Testis (tissue), 3 donors: ENCODE measurements around the gene ANO1. TPM values are rescaled to one million over a fixed set of nuclear protein-coding genes. Genes with fewer than 3 reads are reported as not detected.
"Not testable (repeated sequence)": the region's sequence is repeated elsewhere in the genome, so short reads cannot be mapped to it uniquely, and the experiment has no call there.

ENCODE experiments used
- DNase-seq: peaks from one replicate; pipeline ENCODE4 v3.0.0-alpha.2; 2019
- H3K27ac ChIP-seq, 2 donors: fragments of 200-600 bp; sonication (generic); one replicate each; pipeline ENCODE4 v1.5.1; 2019
- H3K27me3 ChIP-seq: fragments of 200-600 bp; sonication (generic); one replicate; pipeline ENCODE4 v1.5.1; 2019
- H3K36me3 ChIP-seq: fragments of 200-600 bp; sonication (generic); one replicate; pipeline ENCODE4 v1.5.1; 2017; ENCODE audit warnings: low read depth; ENCODE audit errors: missing control alignments
- H3K4me1 ChIP-seq: fragments of 200-600 bp; sonication (generic); one replicate; pipeline ENCODE4 v1.5.1; 2019
- H3K4me3 ChIP-seq, 2 donors: fragments of 200-600 bp; sonication (generic); one replicate each; pipeline ENCODE4 v1.5.1; 2017 to 2019
- H3K9me3 ChIP-seq: fragments of 200-600 bp; sonication (generic); one replicate; pipeline ENCODE4 v1.5.1; 2017
- CTCF ChIP-seq, 3 experiments: fragments of 450-650 bp in 2 of 3; fragments of 200-600 bp in 1 of 3; sonication (generic) in 1 of 3; IDR thresholded peaks; one replicate each; pipeline ENCODE4 v1.5.1; 2016 to 2019; ENCODE audit warnings: antibody characterized with exemption in 3 of 3, mild to moderate bottlenecking in 2 of 3, moderate library complexity in 1 of 3
- POLR2A ChIP-seq: fragments of 450-650 bp; IDR thresholded peaks from one replicate; pipeline ENCODE4 v1.6.1; 2017; ENCODE audit warnings: antibody characterized with exemption, mild to moderate bottlenecking, moderate library complexity
- WGBS, 2 donors: methylation state at CpG; one replicate each; pipeline ENCODE4 v1.1.5; 2018; 5-methylcytosine and 5-hydroxymethylcytosine counted together
- intact Hi-C: fragments of 100-400 bp; cut with DNase I; formaldehyde crosslinking; loops from one replicate; pipeline ENCODE4 v1.15.1; 2023; ENCODE audit warnings: low total_unique reads
- polyA plus RNA-seq: library from polyadenylated mRNA; stranded (reverse); fragments of 350-450 nt; fragmentation: Illumina TruSeq; extraction: RNeasy Lipid Tissue Mini Kit (QIAGEN cat#74804); gene quantifications from one replicate; pipeline ENCODE4 v1.2.3, GENCODE V29; 2014; ENCODE audit warnings: low read depth, low replicate concordance; ENCODE audit not compliant: insufficient read depth
- total RNA-seq, 2 donors: library from RNA; depleted of rRNA; stranded (reverse); fragments of >200 nt; gene quantifications; one replicate each; pipeline ENCODE4 v1.2.3, GENCODE V29; 2016

The ANO1 gene
- total and polyA plus RNA-seq, 3 donors from 2014 or later, result 10.3 to 42.7 (median 25.4) TPM

DNA sequence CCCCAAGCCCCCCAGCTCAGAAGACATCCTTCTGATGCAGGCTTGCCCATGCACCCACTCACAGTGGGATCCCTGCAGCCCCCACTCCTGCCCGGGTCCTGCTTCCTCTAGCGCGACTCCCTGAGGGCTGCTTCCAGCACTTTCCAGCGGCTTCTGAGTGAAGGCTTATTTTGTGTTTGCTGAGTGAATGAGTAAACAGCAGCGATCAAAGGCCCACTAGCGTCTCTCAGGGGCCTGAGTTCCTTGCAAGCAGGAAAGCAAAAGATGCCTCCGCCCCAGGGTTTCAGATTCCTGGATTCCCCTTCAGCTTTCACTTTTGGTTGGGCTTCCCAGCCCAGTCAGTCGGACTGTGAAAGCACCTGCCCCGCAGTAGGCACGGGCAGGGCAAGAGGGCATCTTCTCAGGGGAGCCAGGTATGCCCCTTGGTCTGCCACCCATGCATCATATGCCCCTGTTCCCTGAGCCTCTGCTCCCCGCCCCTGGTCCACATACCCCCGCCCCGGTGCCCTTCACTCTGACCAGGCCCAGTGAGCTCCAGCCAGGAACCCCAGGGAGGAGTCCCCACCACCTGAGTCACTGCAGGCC, 134.2 kb downstream of the ANO1 start:
- DNase-seq, result no peak
- TF ChIP-seq POLR2A (no peak), CTCF (IDR thresholded peaks at IDR 0.05) (no peak)
- no peaks in the 10 kb centered on the region for H3K36me3 ChIP-seq
- H3K27me3 ChIP-seq, result no peaks in the 10 kb centered on the region
- H3K4me3 ChIP-seq, result no peak overlapping the region
- intact Hi-C loops, result no loop called here
- H3K9me3 ChIP-seq, result no peaks in the 10 kb centered on the region
- no peaks in the 10 kb centered on the region for H3K4me1 ChIP-seq
- no peak overlapping the region for H3K27ac ChIP-seq
- 76 to 79% methylated on average over 9 to 13 of the region's 13 CpGs for WGBS, 2 donors

GRCh38 chr11:70217388-70217787, 139.3 kb downstream of the ANO1 start:
- intact Hi-C loops, H3K27ac ChIP-seq, H3K4me3 ChIP-seq, H3K9me3 ChIP-seq, H3K27me3 ChIP-seq, DNase-seq, H3K36me3 ChIP-seq, H3K4me1 ChIP-seq: not testable (repeated sequence)
- 75 to 91% methylated on average over 5 of the region's 5 CpGs for WGBS, 2 donors

DNA sequence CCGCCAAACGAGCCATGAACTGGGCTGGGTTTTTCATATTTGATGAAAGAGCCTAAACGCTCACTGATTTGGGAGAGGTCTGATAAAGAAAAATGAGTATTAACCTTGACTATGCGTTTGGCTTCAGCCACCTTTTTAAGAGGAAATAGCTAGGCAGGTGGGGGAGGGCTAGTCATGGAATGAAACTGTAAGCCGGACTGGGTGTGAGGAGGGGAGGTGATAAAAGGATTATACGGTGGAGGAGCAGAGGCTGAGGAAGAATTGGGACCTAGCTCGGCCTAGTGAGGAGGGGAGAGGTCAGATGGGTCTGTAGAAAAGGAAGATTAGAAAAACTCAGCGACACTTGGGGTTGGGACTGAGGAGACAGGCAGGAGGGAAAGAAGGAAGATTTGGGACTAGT, 140.0 kb downstream of the ANO1 start:
- H3K27ac ChIP-seq, intact Hi-C loops, H3K9me3 ChIP-seq, H3K4me3 ChIP-seq, DNase-seq, H3K4me1 ChIP-seq, H3K27me3 ChIP-seq, H3K36me3 ChIP-seq: not testable (repeated sequence)
- 54 to 65% methylated on average over 8 of the region's 8 CpGs for WGBS, 2 donors

DNA sequence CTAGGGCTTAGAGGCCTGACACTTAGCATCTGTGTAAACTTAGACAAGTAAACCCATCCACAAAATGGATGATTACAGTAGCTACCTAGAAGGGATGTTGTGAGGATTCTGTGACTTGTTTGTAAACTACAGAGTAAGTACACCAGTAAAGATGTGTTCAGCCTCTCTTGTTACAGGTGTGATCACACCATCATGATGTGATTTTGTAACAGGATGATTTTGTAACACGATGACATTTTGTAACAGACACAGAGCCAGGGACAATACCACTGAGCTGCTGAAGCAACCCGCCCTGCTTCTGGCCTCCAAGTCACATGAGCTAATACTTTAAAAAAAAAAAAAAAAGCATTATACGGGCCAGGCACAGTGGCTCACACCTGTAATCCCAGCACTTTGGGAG, 142.0 kb downstream of the ANO1 start:
- Histone ChIP-seq H3K36me3 (no peaks in the 10 kb centered on the region), H3K4me1 (no peaks in the 10 kb centered on the region), H3K27me3 (no peaks in the 10 kb centered on the region), H3K27ac (no peak overlapping the region), H3K4me3 (no peak overlapping the region), H3K9me3 (no peaks in the 10 kb centered on the region)
- intact Hi-C loops, result no loop called here
- no peak for TF ChIP-seq CTCF (IDR thresholded peaks at IDR 0.05)
- no peak for TF ChIP-seq POLR2A
- WGBS, 2 donors, result 82 to 95% methylated on average over 3 of the region's 3 CpGs
- no peak for DNase-seq

DNA sequence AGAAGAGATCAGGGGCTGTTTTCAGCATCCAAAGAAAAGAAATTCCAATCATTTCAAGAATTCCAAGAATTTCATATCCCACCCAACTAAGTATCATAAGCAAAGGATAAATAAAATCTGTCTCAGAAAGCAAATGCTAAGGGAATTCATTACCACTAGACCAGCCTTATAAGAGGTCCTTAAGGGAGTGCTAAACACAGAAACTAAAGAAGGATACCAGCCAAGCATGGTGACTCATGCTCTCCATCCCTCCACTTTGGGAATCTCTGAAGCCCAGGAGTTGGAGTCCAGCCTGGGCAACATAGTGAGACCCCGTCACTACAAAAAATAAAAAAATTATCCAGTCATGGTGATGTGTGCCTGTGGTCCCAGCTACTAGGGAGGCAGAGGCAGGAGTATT, 142.8 kb downstream of the ANO1 start:
- no peak for DNase-seq
- WGBS, 2 donors, result 90 to 100% methylated on average over 1 of the region's 1 CpG
- Histone ChIP-seq H3K9me3 (no peaks in the 10 kb centered on the region), H3K4me3 (no peak overlapping the region), H3K4me1 (no peaks in the 10 kb centered on the region), H3K27ac (no peak overlapping the region), H3K36me3 (no peaks in the 10 kb centered on the region), H3K27me3 (no peaks in the 10 kb centered on the region)
- intact Hi-C loops, result no loop called here
- TF ChIP-seq CTCF (IDR thresholded peaks at IDR 0.05), result no peak
- TF ChIP-seq POLR2A, result no peak

- intact Hi-C loops, result no loop called here
- TF ChIP-seq POLR2A (no peak), CTCF (IDR thresholded peaks at IDR 0.05) (no peak)
- no peaks in the 10 kb centered on the region for H3K9me3 ChIP-seq
- H3K4me3 ChIP-seq, result no peak overlapping the region
- DNase-seq, result peak; percentile 35
- H3K36me3 ChIP-seq, result no peaks in the 10 kb centered on the region
- H3K27ac ChIP-seq, result no peak overlapping the region
- no peaks in the 10 kb centered on the region for H3K27me3 ChIP-seq
- 64 to 79% methylated on average over 5 to 8 of the region's 8 CpGs for WGBS, 2 donors
- no peaks in the 10 kb centered on the region for H3K4me1 ChIP-seq
Observed at GRCh38 chr11:70225681-70226177, 147.6 kb downstream of the ANO1 start.
